Activated CD4-positive, CD25-positive, alpha-beta regulatory T cell treated with anti-CD3 and anti-CD28 coated beads, Interleukin-2, amount 50 U/mL, for 24 hours (primary cell): Measurements from ENCODE around the gene CKS1B.

Source experiments
- ATAC-seq, 2 donors: fragments of 150-1000 bp; cut with Tn5 transposase; one replicate each; pipeline ENCODE4 v1.10.0; 2021; ENCODE audit warnings: mild to moderate bottlenecking in 1 of 2, moderate library complexity in 1 of 2

The CKS1B gene

DNA sequence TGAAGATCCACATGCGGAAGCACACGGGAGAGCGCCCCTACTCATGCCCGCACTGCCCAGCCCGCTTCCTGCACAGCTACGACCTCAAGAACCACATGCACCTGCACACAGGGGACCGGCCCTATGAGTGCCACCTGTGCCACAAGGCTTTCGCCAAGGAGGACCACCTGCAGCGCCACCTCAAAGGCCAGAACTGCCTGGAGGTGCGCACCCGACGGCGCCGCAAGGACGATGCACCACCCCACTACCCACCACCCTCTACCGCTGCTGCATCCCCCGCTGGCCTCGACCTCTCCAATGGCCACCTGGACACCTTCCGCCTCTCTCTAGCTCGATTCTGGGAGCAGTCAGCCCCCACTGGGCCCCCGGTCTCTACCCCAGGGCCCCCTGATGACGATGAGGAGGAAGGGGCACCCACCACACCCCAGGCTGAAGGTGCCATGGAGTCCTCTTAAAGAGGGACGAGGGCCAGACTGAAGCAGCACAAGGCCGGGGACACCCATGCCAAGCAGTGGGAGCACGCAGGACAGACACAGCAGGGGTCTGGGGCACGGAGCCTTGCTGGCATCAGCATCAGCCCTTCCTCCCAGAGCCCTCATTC lies 41.9 kb downstream of the CKS1B start:
- no peak for ATAC-seq

DNA sequence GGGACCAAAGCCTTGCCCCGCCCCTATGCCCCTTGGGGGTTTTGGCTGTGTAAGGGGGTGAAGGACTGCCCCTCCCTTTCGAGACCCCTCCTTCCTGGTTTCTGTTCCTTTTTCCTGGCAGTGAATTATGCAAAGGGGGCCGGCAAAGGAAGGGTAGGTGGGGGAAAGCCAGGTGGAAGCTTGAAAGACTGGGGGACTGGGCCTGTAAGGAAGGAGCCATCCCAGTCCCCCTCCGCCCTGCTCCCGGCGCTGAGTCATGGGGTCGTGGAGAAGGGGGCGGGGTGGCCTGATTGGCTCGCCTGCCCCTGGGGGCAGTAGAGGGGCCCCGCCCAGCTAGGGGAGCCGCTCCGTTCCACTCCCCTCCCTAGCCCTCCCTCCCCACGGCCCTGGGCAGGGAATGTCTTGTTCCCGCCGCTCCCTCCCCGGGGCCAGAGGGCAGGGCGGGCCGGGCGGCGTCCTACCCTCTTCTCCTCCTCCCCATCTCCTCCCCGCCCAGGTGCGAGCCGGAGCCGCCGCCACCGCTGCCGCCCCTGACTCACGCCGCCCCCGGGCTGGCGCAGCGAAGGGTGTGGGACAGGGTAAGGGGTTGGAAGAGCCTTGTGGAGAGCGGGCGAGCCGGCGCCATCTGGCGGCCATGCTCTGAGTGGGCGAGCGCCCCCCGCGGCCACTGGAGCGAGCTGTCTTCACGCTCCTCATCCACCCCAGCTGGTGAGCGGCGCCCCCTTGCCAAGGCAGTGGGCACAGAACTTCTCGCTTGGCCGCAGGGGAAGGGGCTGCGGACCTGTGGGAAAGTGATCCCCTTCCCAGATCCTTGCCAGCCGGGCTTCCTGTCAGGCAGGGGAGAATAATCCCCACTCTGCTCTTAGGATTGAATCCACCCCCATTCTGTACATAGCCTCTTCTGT lies 42.8 kb downstream of the CKS1B start:
- peak; percentile 94 to 96 for ATAC-seq

DNA sequence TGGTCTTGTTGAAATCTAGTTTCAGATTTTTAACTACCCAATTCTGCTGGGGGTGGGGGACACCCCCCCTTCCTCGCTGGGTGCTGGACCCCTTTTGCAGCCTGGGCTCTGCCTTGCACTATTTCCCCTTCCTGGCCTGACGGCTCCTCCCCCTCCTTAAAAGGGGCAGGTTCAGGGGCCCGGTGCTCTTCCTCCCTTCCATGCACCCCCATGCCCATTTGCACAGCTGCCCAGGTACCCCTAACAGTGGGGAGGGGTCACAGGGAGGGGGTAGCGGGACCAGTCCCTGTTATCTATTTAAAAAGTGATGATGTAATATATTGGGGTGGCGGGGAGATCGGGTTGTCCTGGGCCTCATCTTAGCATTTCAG lies 43.5 kb downstream of the CKS1B start:
- ATAC-seq = no peak

DNA sequence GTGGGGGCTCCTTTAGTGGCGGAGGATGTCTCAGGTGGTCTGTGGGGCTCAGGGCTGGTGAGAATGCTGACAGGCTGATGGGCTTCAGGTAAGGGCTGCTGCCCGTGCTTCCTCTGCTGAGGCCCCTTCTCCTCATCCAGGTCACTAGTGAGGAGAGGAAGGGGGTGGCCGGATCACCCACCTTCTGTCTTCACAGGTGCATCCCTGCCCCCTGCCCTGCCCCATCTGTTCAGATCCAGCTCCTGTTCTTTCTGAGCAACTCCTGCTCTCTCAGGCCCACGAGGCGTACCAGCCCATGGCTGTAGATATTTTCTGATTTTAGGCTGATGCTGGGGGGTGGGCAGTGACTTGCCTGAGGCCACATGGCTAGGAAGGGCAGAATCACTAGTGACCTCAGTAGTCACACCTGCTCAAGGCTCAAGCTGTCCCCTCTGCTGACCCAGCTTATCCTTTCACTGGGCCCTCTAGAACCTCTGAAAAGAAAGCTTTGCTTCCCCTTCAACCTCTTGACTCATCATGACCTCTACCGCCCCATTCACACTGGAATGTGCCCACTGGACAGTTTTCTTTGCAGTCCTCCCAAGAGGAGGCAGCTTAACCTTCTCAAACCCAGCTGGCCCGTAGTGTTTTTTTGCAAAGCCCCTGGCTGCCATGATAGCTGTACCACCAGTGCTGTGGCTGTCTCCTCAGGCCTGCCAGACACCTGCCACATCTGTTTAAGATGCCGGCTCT lies 44.3 kb downstream of the CKS1B start:
- no peak for ATAC-seq

DNA sequence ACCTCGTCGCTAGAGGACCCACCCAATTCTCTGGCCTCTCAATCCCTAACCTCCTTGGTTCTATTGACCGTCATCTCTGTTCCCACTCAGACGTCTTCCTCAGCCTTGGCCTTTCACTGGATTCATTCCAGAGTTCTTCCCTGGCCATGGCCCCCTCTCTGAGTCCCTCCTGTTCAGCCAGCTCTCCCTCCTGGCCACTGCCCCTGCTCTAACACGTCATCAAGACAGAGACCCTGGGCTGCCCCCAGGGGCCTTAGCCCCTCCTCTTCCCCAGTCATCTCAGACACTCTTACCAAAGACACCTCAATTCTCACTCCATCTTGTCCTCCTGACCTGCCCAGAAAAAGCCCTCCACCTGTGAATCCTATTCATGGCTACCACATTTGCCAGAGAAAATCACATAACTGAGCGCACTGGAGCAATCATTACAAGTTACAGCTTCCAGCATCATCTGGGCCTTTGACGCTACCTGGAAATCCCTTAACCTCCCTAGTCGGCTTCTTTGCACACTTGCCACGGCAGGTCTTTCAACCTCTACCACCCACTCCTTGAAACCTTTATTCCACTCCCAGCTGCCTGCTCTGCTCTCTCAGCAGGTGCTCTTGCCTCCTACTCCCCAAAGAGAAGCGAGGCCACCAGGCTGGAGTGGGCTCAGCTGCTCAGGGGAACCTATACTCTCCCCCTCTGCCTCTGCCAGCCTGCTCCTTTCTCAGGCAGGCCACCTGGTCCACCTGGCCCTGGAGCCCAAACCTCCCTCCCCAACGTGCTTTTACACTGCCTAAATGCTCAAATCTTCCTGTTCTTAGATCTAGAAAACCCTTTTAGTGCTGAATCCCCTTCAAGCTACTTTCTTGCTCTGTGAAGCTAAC lies 45.1 kb downstream of the CKS1B start:
- ATAC-seq = no peak

DNA sequence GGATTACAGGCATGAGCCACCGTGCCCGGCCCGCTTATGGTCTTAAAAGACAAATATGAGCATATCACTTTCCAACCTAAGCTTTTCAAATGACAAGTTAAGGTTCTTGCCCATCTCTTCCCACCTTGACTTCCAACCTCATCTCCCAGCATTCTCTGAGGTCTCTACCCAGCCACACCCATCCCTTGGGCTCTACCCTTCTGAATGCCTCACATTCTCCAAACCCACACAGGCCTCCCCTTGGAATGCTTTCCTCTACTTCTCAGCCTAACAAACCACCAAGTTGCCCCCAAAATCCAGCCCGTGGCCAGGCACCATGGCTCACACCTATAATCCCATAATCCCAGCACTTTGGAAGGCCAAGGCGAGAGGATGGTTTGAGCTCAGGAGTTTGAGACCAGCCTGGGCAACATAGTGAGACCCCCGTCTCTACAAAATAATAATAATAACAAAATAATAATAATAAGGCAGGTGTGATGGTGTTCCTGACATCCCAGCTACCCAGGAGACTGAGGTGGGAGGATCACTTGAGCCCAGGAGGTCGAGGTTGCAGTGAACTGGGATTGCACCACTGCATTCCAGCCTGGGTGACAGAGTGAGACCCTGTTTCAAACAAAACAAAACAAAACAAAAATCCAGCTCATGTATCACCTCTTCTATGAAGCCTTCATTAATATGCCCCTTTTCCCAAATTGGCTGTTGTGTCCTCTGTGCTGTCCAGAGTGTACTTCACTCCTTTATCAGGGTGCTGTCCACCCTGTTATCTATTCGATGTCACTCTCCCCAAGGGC lies 47.9 kb downstream of the CKS1B start:
- ATAC-seq = no peak

DNA sequence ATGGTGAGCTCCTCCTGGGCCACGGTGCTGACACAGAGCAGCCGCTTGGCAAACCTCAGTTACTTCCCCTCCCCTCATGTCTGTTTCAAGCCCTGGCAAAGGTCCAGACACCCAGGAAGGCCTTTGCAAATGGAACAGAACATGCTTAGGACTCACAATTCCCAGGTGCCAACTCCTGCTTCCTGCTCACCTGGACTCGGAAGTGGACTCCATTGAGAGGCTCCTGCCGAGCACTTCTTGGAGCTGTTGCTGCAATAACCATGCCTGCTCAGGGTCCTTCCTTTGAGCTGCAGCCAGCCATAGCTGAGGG lies 48.4 kb downstream of the CKS1B start:
- no peak for ATAC-seq

DNA sequence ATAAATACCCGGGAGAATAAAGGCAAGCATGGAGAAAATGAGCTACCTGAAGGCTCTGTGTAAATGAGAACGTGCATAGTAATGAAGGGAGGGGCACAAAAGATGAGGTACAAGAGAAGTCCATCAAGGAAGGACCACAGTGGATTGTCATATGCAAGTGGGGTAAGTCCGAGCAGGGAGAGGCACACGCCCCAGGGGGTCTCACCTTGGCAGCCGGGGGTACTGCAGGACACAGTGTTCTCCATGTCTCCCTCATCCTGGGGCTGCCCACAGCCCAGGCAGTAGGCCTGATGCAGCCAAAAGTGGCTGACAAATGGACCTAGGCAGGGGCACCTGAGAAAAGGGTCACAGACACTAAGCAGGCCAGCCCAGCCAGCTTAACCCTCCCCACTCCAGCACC lies 49.1 kb downstream of the CKS1B start:
- no peak for ATAC-seq

DNA sequence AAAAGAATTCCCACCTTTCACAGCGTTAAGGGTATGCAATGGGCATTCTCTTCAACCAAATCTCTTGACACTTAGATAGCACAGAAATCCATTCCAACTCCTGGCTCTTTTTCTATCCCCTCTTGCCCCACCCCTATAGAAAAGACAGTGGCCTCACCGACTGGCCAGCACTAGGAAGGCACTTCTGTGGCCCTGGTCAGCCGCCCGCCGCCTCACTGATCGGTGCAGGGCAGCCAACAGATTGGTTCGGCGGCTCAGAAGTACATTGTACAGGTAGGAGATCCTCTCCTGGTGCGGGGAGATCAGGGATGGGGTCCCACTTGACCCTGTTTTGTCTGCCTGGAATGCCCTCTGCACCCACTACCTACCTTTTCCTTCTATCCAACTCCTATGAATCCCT lies 49.8 kb downstream of the CKS1B start:
- no peak for ATAC-seq

DNA sequence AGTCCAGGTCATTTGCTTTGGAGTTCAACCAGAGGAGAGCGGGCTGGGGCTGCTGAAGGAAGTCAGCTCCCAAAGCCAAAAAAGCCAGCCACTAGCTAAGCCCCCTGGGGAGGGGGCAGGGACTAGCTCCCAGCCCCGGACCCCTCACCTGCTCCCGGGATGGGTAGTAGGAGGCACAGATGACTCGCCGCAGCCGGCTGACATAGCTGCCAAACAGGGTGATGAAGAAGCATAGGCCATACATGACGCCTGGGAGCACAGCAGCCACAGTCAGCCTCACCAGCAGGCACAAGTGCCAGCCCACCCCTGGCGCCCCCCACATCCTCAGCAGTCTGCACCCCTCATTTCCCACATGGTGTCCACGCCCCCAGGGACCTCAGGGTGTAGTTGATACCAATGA lies 51.7 kb downstream of the CKS1B start:
- ATAC-seq = no peak

DNA sequence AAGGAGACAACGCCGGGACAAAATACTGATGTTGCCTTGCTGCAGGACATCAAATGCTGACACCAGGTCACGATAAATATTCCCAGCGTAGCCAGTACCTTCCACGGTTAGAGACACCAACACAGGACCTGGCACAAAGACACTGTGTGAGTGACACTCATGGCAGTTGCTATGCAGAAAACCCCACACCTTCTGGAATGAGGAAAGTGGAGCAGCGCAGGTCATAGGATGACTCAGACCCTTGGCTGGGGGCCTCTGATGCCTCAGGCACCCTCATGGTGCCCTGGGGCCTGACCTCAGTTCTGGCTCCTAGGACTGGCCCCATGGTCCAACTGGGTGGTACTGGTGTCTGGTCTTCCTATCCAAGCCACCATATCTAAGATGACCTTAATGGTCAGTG lies 52.1 kb downstream of the CKS1B start:
- no peak for ATAC-seq
